GM20000 (cell line): ENCODE results near the gene MOCS3.

Experiments used
- DNase-seq: peaks from one replicate; pipeline ENCODE4 v3.0.0; 2012; ENCODE audit warnings: low spot score
- CTCF ChIP-seq: IDR thresholded peaks from 2 replicates; pipeline ENCODE4 v1.5.1; 2012; ENCODE audit warnings: mild to moderate bottlenecking, control low read depth; ENCODE audit errors: extremely low read depth, missing control alignments

MOCS3 gene

GRCh38 chr20:51008718-51009117, 50.1 kb downstream of the MOCS3 start:
- TF ChIP-seq CTCF, result no peak
- no peak for DNase-seq

DNA sequence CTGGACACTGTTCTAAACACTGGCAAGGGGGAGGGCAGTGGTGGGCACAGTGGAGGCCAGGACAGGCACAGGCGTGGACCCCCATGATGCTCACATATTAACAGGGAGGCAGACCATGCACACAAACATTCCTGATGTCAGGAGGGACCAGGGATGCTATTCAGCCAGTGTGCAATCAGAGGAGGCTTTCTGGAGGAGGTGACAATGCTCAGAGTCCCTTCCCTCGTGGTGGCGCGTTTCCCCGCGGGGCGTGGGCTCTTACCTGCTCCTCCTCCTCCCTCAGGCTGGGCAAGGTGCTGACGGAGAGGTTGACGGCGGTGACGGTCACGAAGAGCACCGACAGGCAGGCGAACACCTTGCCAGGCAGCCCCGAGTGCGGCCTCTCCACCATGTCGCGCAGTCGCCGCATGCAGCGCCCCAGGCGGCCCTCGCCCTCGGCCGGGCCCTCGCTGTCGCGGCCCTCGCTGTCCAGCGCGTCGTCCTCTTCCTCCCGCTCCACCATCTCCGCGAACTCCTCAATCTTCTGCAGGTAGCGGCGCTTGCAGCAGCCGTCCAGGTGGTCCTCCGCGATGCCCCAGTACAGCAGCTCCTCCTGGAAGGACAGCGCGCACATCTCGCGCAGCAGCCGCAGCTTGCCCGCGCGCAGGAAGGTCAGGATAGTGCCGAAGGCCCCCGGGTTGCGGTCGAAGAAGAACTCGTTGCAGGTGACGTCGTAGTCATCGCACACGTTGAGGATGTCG, 50.9 kb downstream of the MOCS3 start:
- no peak for TF ChIP-seq CTCF
- DNase-seq, result no peak

DNA sequence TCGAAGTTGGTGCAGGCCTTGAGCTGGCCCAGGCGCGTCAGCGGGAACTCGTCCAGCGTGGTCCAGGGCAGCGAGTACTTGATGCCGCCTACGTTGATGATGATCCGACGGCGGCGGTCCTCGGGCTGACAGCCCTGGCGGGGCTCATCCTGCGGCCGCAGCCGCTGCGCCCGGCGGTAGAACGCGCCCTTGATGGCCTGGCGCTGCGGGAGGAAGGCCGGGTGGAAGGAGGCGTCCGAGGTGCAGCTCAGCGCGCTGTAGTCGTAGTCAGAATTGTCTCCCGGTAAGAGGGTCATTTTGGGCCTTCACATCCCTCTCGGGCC, 51.4 kb downstream of the MOCS3 start:
- DNase-seq, result no peak

GRCh38 chr20:51010932-51011331, 52.3 kb downstream of the MOCS3 start:
- no peak for DNase-seq
- TF ChIP-seq CTCF, result no peak

More for the DNA sequence above, 51.4 kb downstream of the MOCS3 start:
- no peak for TF ChIP-seq CTCF

- no peak for DNase-seq
- TF ChIP-seq CTCF, result no peak
Measured at GRCh38 chr20:51011479-51011878, 52.9 kb downstream of the MOCS3 start.

DNA sequence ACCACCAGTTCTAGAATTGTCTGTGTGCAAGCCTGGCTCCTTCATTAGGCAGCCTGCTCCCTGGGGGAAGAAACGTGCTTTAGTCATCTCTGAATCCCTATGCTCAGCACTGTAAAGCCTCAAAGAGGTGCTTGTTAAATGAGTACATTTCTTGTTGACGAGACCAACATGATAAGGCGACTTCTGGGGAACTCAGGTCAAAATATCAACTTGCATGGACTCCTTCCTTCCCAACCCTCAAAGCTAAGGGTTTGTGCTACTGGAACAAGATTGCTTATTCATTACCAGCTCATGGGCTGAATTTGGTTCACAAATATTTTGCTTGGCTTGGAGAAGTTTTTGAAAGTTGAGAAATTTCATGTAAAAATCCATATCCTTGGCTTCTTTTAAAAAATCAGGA, 53.7 kb downstream of the MOCS3 start:
- no peak for TF ChIP-seq CTCF
- no peak for DNase-seq
